IMR-90 (cell line): Measurements from ENCODE around the gene C10orf120. TPM values are rescaled to one million over a fixed set of nuclear protein-coding genes. Genes with fewer than 3 reads are reported as not detected.

Source experiments
- ATAC-seq: fragments of 200-7000 bp; cut with Tn5 transposase; 2 replicates; pipeline ENCODE4 v1.9.1; 2020; ENCODE audit warnings: low read depth, mild to moderate bottlenecking, moderate library complexity
- BruUV-seq: library from RNA; stranded (reverse); fragments of 400-500 nt; replicated peaks from 2 replicates; lab custom pipeline; 2021; lab: Mats Ljungman, UMichigan
- CTCF ChIA-PET: fragments of 300-600 bp; formaldehyde crosslinking; extraction: SDS; loops from one replicate; lab custom pipeline; 2021; ENCODE audit warnings: antibody characterized with exemption; lab: Yijun Ruan, JAX
- POLR2A ChIA-PET: fragments of 300-600 bp; sonication (Branson Sonifier 250); formaldehyde crosslinking; loops from one replicate; lab custom pipeline; 2022; ENCODE audit warnings: antibody characterized with exemption; ENCODE audit not compliant: unreplicated experiment; lab: Charles Lee
- DNase-seq: peaks from one replicate; pipeline ENCODE4 v3.0.0; 2013
- H2AFZ ChIP-seq: replicated peaks from 2 replicates; pipeline ENCODE3; 2013; ENCODE audit warnings: low read length, mild to moderate bottlenecking; ENCODE audit not compliant: poor library complexity
- H2AK5ac ChIP-seq: 2 replicates; pipeline ENCODE4 v1.6.1; 2013; ENCODE audit warnings: low read depth, low read length, inconsistent platforms
- H2AK9ac ChIP-seq: replicated peaks from 2 replicates; pipeline ENCODE3; 2013; ENCODE audit warnings: mild to moderate bottlenecking, low read depth, low read length, moderate library complexity; ENCODE audit not compliant: poor library complexity
- H2BK120ac ChIP-seq: 2 replicates; pipeline ENCODE4 v1.6.1; 2013; ENCODE audit warnings: low read depth, low read length, inconsistent platforms
- H2BK15ac ChIP-seq: 3 replicates; pipeline ENCODE4 v1.6.1; 2013; ENCODE audit warnings: low read depth, low read length, inconsistent platforms
- H2BK20ac ChIP-seq: 2 replicates; pipeline ENCODE4 v1.6.1; 2013; ENCODE audit warnings: low read depth, mild to moderate bottlenecking, inconsistent platforms, low read length, moderate library complexity
- H2BK5ac ChIP-seq: 2 replicates; pipeline ENCODE4 v1.6.1; 2013; ENCODE audit warnings: mild to moderate bottlenecking, low read depth, low read length, inconsistent platforms; ENCODE audit not compliant: poor library complexity, severe bottlenecking
- H3K14ac ChIP-seq: replicated peaks from 2 replicates; pipeline ENCODE4 v1.6.1; 2013; ENCODE audit warnings: low read depth, low read length, inconsistent platforms
- H3K18ac ChIP-seq: 2 replicates; pipeline ENCODE4 v1.6.1; 2013; ENCODE audit warnings: low read depth, low read length, control low read depth
- H3K23ac ChIP-seq: 2 replicates; pipeline ENCODE4 v1.6.1; 2013; ENCODE audit warnings: low read depth, low read length, inconsistent platforms
- H3K27ac ChIP-seq: 2 replicates; pipeline ENCODE4 v1.5.1; 2013; ENCODE audit warnings: mild to moderate bottlenecking, control low read depth, low read length; ENCODE audit not compliant: insufficient read depth
- H3K27me3 ChIP-seq: 2 replicates; pipeline ENCODE4 v1.6.1; 2013; ENCODE audit warnings: low read length; ENCODE audit not compliant: control insufficient read depth, insufficient read depth
- H3K36me3 ChIP-seq: 2 replicates; pipeline ENCODE4 v1.6.1; 2013; ENCODE audit warnings: low read length, mixed read lengths; ENCODE audit not compliant: control insufficient read depth, insufficient read depth
- H3K4ac ChIP-seq: 2 replicates; pipeline ENCODE4 v1.6.1; 2013; ENCODE audit warnings: low read depth, low read length, inconsistent platforms
- H3K4me1 ChIP-seq: 2 replicates; pipeline ENCODE4 v1.6.1; 2013; ENCODE audit warnings: low read length, mixed read lengths; ENCODE audit not compliant: control insufficient read depth, insufficient read depth
- H3K4me2 ChIP-seq: 2 replicates; pipeline ENCODE4 v1.6.1; 2013; ENCODE audit warnings: low read depth, mild to moderate bottlenecking, control low read depth, low read length, moderate library complexity
- H3K4me3 ChIP-seq: 2 replicates; pipeline ENCODE4 v1.5.1; 2013; ENCODE audit warnings: low read depth, mild to moderate bottlenecking, control low read depth, low read length, moderate library complexity; ENCODE audit not compliant: insufficient read depth
- H3K56ac ChIP-seq: 2 replicates; pipeline ENCODE4 v1.6.1; 2013; ENCODE audit warnings: low read length, inconsistent platforms; ENCODE audit not compliant: insufficient read depth; ENCODE audit errors: extremely low read depth
- H3K79me1 ChIP-seq, 2 experiments: 2 replicates each; pipeline ENCODE4 v1.6.1; 2013; ENCODE audit warnings: low read length in 2 of 2, inconsistent platforms in 1 of 2, low read depth in 1 of 2
- H3K9ac ChIP-seq: 2 replicates; pipeline ENCODE4 v1.6.1; 2013; ENCODE audit warnings: low read depth, low read length, control low read depth
- H3K9me1 ChIP-seq: 2 replicates; pipeline ENCODE4 v1.6.1; 2013; ENCODE audit warnings: low read length, inconsistent platforms; ENCODE audit not compliant: insufficient read depth
- H3K9me3 ChIP-seq: 2 replicates; pipeline ENCODE4 v1.6.1; 2013; ENCODE audit warnings: low read length; ENCODE audit not compliant: control insufficient read depth, insufficient read depth
- H4K20me1 ChIP-seq: 2 replicates; pipeline ENCODE4 v1.6.1; 2013; ENCODE audit warnings: low read length, inconsistent platforms; ENCODE audit not compliant: insufficient read depth
- H4K5ac ChIP-seq: 2 replicates; pipeline ENCODE4 v1.6.1; 2013; ENCODE audit warnings: mild to moderate bottlenecking, low read depth, low read length, control low read depth
- H4K8ac ChIP-seq, 2 experiments: 2 replicates each; pipeline ENCODE4 v1.6.1; 2013; ENCODE audit warnings: low read depth in 2 of 2, low read length in 2 of 2, control low read depth in 1 of 2, inconsistent platforms in 1 of 2
- H4K91ac ChIP-seq: 2 replicates; pipeline ENCODE4 v1.6.1; 2013; ENCODE audit warnings: low read depth, low read length, inconsistent platforms; ENCODE audit not compliant: insufficient read depth
- BHLHE40 ChIP-seq: fragments of 150-350 bp; IDR thresholded peaks from 2 replicates; pipeline ENCODE4 v1.6.1; 2016; ENCODE audit warnings: mild to moderate bottlenecking, low read depth, low read length
- CHD1 ChIP-seq: IDR thresholded peaks from 2 replicates; pipeline ENCODE4 v1.6.1; 2012; ENCODE audit warnings: low read depth, low read length, improper control_type of control experiment
- CTCF ChIP-seq: conservative IDR thresholded peaks from 2 replicates; pipeline ENCODE4 v1.5.1; 2012; ENCODE audit warnings: mild to moderate bottlenecking, low read depth, low read length, improper control_type of control experiment
- ELK1 ChIP-seq: fragments of 150-350 bp; IDR thresholded peaks from 2 replicates; pipeline ENCODE4 v1.6.1; 2016; ENCODE audit warnings: low read depth, mild to moderate bottlenecking, low read length, moderate library complexity, borderline replicate concordance
- FOS ChIP-seq: fragments of 150-350 bp; IDR thresholded peaks from 2 replicates; pipeline ENCODE4 v1.6.1; 2016; ENCODE audit warnings: low read depth, low read length
- MXI1 ChIP-seq: IDR thresholded peaks from 2 replicates; pipeline ENCODE4 v1.6.1; 2012; ENCODE audit warnings: low read depth, mild to moderate bottlenecking, low read length, moderate library complexity, borderline replicate concordance
- NFE2L2 ChIP-seq: fragments of 150-350 bp; IDR thresholded peaks from 2 replicates; pipeline ENCODE4 v1.6.1; 2016; ENCODE audit warnings: low read depth, mild to moderate bottlenecking, low read length
- RCOR1 ChIP-seq: IDR thresholded peaks from 2 replicates; pipeline ENCODE4 v1.6.1; 2012; ENCODE audit warnings: mild to moderate bottlenecking, low read length, improper control_type of control experiment; ENCODE audit not compliant: insufficient replicate concordance
- RFX5 ChIP-seq: IDR thresholded peaks from 2 replicates; pipeline ENCODE4 v1.8.0; 2012; ENCODE audit warnings: low read depth, mild to moderate bottlenecking, low read length, moderate library complexity
- SMC3 ChIP-seq: fragments of 150-350 bp; IDR thresholded peaks from 2 replicates; pipeline ENCODE4 v1.6.1; 2016; ENCODE audit warnings: low read depth, mild to moderate bottlenecking, antibody characterized with exemption, low read length, moderate library complexity
- USF2 ChIP-seq: fragments of 150-350 bp; IDR thresholded peaks from 2 replicates; pipeline ENCODE4 v1.6.1; 2017; ENCODE audit warnings: mild to moderate bottlenecking, antibody characterized with exemption, low read length, low read depth
- WGBS, 2 experiments: methylation state at CpG; one replicate each; pipeline versions ENCODE4 v1.1.5 to v1.1.7; 2013; ENCODE audit warnings: missing lambda C conversion rate in 2 of 2; ENCODE audit not compliant: insufficient read length in 1 of 2; ENCODE audit errors: extremely low coverage in 2 of 2; 5-methylcytosine and 5-hydroxymethylcytosine counted together
- dilution Hi-C: fragments of 300-500 bp; cut with HindIII; formaldehyde crosslinking; loops from one replicate; pipeline ENCODE4 v1.14.3; 2018; ENCODE audit warnings: low sequenced_read_pairs; ENCODE audit not compliant: unreplicated experiment
- in situ Hi-C: fragments of 300-500 bp; cut with MboI; formaldehyde crosslinking; loops from 3 replicates; pipeline ENCODE4 v1.14.3; 2019; ENCODE audit warnings: low sequenced_read_pairs, inconsistent platforms, mixed read lengths
- intact Hi-C: fragments of 100-400 bp; cut with micrococcal nuclease; formaldehyde crosslinking; loops from 2 replicates; pipeline ENCODE4 v1.10.0; 2022
- polyA plus RNA-seq, 3 experiments: library from polyadenylated mRNA; depleted of rRNA; stranded (reverse); fragments of >200 nt; gene quantifications; 2 replicates each; pipeline ENCODE4 v1.2.3, GENCODE V29; 2012; ENCODE audit warnings: low replicate concordance in 1 of 3
- total RNA-seq: library from RNA; depleted of rRNA; stranded (reverse); fragments of >200 nt; gene quantifications from 2 replicates; pipeline ENCODE4 v1.2.3, GENCODE V29; 2012

C10orf120 gene
- total and polyA plus RNA-seq, 2 of the 4 experiments (the other 2 are of a cell fraction) = not detected

- no peak for TF ChIP-seq RCOR1
- no peak for TF ChIP-seq CTCF
- TF ChIP-seq NFE2L2 = no peak
- no peak for TF ChIP-seq BHLHE40
- TF ChIP-seq MXI1 = no peak
- no peak for TF ChIP-seq ELK1
- TF ChIP-seq CHD1 = no peak
- no peak for TF ChIP-seq FOS
- no peak for TF ChIP-seq SMC3
- TF ChIP-seq USF2 = no peak
- TF ChIP-seq RFX5 = no peak
- Histone ChIP-seq H4K8ac (no peak overlapping the region), H4K20me1 (no peaks in the 10 kb centered on the region), H3K4ac (no peak overlapping the region), H4K5ac (no peak overlapping the region), H3K79me1 (no peaks in the 10 kb centered on the region), H3K56ac (no peak overlapping the region), H3K36me3 (no peaks in the 10 kb centered on the region), H3K4me2 (no peak overlapping the region), H3K14ac (no peak overlapping the region), H2AK9ac (no peak overlapping the region), H2BK120ac (no peak overlapping the region), H2BK15ac (no peak overlapping the region), H3K9me1 (no peaks in the 10 kb centered on the region), H3K4me1 (no peaks in the 10 kb centered on the region), H4K91ac (no peak overlapping the region), H2AFZ (no peak overlapping the region), H2BK5ac (no peak overlapping the region), H2BK20ac (no peak overlapping the region), H3K27ac (no peak overlapping the region), H3K18ac (no peak overlapping the region), H3K23ac (no peak overlapping the region), H2AK5ac (no peak overlapping the region), H3K9me3 (no peaks in the 10 kb centered on the region), H3K4me3 (no peak overlapping the region), H3K9ac (no peak overlapping the region), H3K27me3 (no peaks in the 10 kb centered on the region)
- no peak for ATAC-seq
- POLR2A ChIA-PET = no interaction called here
- WGBS, 2 experiments = 73% methylated on average over 2 of the region's 9 CpGs; no CpG with 5 or more reads in 1 of the 2 experiments
- intact Hi-C loops = no loop called here
- BruUV-seq = no TSS peak
- DNase-seq = no peak
- CTCF ChIA-PET = no interaction called here
- dilution Hi-C loops = no loop called here
- in situ Hi-C loops = no loop called here
Observed at GRCh38 chr10:122729126-122729525, 29.5 kb upstream of the C10orf120 start.
